Esophagus mucosa (tissue), 1 donor: ENCODE results near the gene USP32. TPM values are rescaled to one million over a fixed set of nuclear protein-coding genes. Genes with fewer than 3 reads are reported as not detected.
"Not testable (repeated sequence)": the region's sequence is repeated elsewhere in the genome, so short reads cannot be mapped to it uniquely, and the experiment has no call there.

Experiments
- ATAC-seq: fragments of 200-7000 bp; cut with Tn5 transposase; one replicate; pipeline ENCODE4 v1.9.1; 2020
- total RNA-seq: library from RNA; stranded (reverse); gene quantifications from one replicate; pipeline ENCODE4 v1.2.4, GENCODE V29; 2023
- donor health status: DM: yes; HTN: yes; CAD: no.

Gene USP32, protein sequence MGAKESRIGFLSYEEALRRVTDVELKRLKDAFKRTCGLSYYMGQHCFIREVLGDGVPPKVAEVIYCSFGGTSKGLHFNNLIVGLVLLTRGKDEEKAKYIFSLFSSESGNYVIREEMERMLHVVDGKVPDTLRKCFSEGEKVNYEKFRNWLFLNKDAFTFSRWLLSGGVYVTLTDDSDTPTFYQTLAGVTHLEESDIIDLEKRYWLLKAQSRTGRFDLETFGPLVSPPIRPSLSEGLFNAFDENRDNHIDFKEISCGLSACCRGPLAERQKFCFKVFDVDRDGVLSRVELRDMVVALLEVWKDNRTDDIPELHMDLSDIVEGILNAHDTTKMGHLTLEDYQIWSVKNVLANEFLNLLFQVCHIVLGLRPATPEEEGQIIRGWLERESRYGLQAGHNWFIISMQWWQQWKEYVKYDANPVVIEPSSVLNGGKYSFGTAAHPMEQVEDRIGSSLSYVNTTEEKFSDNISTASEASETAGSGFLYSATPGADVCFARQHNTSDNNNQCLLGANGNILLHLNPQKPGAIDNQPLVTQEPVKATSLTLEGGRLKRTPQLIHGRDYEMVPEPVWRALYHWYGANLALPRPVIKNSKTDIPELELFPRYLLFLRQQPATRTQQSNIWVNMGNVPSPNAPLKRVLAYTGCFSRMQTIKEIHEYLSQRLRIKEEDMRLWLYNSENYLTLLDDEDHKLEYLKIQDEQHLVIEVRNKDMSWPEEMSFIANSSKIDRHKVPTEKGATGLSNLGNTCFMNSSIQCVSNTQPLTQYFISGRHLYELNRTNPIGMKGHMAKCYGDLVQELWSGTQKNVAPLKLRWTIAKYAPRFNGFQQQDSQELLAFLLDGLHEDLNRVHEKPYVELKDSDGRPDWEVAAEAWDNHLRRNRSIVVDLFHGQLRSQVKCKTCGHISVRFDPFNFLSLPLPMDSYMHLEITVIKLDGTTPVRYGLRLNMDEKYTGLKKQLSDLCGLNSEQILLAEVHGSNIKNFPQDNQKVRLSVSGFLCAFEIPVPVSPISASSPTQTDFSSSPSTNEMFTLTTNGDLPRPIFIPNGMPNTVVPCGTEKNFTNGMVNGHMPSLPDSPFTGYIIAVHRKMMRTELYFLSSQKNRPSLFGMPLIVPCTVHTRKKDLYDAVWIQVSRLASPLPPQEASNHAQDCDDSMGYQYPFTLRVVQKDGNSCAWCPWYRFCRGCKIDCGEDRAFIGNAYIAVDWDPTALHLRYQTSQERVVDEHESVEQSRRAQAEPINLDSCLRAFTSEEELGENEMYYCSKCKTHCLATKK (N-terminal part only)
- total RNA-seq = 53.5 TPM

DNA sequence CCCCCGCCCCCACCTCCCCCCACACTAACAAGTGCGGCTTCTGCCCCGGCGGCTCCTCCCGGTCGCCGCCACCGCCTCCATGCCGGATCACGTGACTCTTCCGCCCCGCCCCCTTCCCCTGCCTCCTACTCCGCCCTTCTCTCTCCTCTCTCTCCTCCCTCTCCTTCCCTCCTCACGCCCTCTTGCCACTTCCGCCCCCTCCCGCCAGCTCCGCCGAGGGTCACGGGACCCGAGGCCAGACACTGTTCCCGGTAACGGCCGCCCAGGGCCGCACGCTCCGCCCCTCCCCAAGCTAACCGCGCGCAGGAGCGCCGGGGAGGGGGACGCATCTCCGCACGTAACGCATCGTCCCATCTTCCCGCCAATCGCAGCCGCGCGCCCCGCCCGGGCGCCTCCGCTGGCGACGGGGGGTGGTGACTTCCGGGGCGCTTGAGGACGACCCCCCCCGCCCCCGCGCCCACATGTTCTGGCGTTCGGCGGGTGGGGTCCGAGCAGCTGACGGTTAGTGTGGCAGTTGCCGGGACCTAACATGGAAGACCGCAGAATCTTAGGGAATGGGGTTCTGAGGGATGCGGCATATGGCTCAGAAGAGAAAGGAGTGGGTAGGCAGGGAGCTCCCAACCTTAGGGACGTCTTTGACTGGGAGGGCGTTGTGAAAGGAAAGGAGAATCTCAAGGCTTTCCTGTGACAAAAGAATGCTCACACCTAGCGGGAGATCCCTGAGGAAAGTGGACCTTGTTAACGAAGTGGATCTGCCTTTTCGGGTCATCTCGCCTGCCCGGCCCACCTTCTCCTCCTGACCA lies at the start of gene USP32:
TSS of gene USP32 (minus strand) at position 92 of the 803 bp plus-strand sequence. CDS start 194 bp downstream, outside the sequence.
- peak; percentile 95 for ATAC-seq

DNA sequence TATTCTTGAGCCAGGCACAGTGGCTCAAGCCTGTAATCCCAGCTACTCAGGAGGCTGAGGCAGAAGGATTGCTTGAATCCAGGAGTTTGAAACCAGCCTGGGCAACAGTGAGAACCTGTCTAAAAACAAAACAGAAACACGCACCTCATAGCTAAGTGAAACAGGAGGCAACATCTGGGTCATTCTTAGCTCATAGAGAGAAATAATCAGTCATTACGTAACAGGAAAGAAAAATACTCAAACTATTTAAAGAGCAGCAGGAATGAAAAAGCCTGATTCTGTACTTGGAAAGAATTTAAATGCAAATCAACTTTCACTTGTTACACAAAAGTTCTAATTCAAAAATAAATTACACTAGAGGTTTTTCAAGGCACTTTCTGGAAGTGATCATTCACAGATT lies 47.6 kb upstream of the USP32 start:
- ATAC-seq = no peak

DNA sequence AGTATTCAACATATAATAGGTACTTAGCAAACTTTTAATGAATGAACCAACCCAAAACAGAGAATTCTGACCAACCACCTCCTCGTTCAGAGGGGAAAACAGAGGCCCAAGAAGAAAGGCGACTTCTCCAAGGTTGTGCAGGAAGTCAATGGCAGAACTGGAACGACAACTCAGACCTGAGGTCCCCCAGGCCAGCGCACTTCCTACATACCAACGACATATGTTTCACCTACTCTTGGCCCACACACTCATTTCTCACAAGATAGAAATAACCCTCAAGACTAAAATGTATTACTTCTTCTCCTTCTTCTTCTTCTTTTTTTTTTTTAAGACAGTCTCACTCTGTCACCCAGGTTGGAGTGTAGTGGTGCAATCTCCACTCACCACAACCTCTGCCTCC lies 44.7 kb upstream of the USP32 start:
- no peak for ATAC-seq

DNA sequence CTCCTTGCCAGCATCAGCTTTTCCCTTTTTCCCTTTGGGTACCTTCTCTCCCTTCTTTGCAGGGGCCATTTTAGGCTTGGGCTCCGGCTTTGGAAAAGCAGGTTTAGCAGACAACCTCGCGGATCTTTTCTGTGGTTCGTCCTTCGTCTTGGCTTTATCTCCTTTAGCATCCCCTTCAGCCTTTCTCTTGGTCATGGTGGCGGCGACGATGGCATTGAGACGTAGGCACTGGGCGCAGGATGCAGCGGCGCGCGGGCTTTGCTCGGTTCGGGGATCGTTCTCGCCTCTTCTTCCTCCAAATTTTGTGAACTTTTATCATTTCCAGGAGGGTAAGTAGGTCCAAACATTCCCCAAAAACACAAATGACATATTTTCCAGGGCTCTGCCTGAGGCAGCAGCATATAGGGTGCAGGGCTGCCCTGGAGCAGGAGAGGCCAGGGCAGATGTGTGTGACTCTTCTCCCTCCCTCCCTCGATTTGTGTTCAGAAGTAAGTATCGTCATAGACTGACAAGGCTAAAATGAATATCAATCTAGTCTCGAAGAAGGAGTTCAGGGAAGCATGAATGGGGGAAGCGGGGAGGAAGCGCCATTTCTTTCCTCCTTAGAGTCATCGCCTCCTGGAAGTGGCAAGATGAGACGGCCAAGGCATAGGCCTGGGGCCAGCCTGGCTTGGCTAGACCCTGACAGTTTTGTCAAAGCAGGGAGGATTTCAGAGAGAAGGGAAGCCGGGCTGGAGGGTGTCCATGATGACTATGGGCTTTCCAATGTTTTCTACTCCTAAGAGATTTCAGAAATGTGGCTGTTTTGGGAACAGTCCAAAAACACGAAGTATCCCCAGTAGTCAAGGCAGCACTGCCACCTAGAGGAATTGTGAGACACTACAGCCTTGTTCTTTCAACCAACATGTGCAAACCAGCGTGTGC lies 43.6 kb upstream of the USP32 start:
- peak; percentile 92 for ATAC-seq

DNA sequence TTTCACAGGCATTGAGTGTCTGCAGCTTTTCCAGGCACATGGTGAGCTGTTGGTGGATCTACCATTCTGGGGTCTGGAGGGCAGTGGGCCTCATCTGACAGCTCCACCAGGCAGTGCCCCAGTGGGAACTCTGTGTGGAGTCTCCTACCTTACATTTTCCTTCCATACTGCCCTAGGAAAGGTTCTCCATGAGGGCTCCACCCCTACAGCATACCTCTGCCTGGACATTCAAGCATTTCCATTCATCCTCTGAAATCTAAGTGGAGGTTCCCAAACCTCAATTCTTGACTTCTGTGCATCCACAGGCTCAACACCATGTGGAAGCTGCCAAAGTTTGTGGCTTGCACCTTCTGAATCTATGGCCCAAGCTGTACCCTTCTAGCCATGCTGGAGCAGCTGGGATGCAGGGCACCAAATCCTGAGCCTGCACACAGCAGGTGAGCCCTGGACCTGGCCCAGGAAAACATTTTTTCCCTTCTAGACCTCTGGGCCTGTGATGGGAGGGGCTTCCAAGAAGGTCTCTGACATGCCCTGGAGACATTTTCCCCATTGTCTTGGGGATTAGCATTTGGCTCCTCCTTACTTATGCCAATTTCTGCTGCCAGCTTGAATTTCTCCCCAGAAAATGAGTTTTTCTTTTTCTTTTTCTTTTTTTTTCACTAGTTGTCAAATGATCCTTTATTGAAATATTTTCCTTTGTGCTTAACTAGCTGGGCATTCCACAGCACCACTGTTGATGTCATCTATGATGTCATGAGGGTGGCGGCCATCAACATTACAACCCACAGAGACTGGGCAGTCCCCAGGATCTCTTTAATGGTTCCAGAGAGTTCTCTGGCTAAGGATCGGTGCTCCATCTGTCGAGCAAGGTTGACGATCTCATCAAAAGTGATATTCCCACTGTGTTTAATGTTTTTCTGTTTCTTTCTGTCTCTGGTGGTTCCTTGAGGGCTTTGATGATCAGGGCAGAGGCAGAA lies 41.4 kb upstream of the USP32 start:
- not testable (repeated sequence) for ATAC-seq

DNA sequence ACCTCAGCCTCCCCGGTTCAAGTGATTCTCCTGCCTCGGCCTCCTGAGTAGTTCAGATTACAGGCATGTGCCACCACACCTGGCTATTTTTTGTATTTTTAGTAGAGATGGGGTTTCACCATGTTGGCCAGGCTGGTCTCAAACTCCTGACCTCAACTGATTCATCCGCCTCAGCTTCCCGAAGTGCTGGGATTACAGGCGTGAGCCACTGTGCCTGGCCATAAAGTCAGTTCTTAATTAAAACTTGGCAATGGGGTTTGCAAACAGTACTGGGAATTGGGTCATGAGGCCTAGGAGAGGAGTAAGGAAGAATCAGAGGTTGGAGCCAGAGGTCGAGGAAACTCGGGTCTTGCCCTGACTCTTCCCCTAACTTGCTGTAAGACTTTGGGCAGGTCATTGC lies 38.6 kb upstream of the USP32 start:
- ATAC-seq = not testable (repeated sequence)

DNA sequence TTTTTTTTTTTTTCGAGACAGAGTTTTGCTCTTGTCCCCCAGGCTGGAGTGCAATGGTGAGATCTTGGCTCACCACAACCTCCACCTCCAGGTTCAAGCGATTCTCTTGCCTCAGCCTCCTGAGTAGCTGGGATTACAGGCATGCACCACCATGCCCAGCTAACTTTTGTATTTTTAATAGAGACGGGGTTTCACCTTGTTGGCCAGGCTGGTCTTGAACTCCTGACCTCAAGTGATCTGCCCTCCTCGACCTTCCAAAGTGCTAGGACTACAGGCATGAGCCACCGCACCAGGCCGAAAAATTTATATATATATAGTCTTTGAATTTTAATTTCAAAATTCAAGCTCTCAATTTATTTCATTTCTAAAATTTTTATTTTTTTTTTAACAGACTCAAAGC lies 36.6 kb upstream of the USP32 start:
- not testable (repeated sequence) for ATAC-seq

DNA sequence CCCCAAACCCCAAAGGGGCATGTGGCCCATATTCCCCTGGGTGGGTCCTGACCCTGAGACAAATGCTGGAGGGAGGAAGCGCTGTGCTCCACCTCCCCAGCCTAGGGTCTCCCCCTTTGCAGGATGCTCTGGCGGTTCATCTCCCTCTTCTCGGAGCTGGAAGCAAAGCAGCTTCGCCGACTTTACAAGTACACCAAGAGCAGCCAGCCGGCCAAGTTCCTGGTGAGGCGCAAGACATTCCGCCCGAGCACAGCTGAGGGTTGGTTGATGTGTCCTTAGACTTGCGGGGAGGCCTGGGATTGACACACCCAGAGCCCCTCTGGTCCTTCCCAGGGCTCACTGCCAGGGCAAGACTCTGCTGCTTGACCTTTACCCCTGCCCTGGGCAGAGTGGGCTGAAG lies 34.7 kb upstream of the USP32 start:
- ATAC-seq = no peak

DNA sequence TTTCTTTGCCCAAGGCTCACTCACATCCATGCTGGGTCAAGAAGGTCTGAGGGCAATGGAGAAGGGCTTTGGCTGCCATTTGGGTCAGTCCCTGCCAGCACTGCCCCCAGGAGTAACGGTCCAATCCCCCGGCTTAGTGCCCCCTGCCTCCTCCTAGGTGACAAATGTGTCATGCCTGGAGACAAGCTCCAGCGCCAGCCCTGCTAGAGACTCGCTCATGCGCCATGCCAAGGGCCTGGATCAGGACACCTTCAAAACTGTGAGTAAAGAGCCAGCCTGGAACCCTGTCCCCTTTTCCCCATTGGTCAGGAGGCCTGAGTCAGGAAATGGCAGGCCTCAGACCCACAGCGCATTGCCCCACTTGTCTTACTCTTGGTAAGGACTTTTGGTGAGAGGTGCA lies 33.7 kb upstream of the USP32 start:
- ATAC-seq = no peak

DNA sequence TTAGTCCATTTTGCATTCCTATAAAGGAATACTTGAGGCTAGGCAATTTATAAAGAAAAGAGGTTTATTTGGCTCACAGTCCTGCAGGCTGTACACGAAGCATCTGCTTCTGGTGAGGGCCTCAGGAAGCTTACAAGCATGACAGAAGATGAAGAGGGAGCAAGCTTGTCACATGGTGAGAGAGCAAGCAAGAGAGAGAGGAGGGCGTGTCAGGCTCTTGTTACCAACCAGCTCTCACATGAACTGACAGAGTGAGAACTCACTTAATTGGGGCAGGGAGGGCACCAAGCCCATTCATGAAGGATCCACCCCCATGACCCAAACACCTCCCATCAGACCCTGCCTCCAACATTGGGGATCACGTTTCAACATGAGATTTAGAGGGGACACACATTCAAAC lies 31.9 kb upstream of the USP32 start:
- ATAC-seq = no peak

DNA sequence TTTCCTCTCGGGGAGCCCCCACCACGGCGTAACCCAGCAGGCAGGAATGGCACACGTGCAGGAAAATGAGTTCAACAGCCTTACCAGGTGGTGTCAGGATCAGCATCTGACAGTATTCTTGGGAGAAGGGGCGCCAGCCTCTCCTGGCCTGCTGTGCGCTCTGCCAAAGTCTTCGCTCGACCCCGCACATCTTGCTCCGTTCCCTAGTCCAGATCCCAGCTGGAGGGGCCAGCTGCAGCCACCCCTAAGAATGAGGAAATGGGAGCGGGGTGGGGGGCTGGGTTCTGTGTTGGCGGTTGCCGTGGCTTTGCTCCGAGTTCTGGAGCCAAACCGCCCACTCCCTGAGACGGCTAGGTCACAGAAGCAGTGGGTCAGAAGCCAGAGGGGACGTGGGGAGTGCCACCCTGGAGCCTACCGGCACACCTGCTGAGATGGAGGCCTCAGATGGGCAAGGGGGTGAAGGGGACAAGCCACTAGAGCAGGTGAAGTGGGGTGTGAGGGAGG lies 30.3 kb upstream of the USP32 start, which contains the start of gene CHCT1:
TSS of gene CHCT1 (plus strand) at position 328 of the 504 bp plus-strand sequence. CDS start at position 432, 104 bp downstream.
- no peak for ATAC-seq

DNA sequence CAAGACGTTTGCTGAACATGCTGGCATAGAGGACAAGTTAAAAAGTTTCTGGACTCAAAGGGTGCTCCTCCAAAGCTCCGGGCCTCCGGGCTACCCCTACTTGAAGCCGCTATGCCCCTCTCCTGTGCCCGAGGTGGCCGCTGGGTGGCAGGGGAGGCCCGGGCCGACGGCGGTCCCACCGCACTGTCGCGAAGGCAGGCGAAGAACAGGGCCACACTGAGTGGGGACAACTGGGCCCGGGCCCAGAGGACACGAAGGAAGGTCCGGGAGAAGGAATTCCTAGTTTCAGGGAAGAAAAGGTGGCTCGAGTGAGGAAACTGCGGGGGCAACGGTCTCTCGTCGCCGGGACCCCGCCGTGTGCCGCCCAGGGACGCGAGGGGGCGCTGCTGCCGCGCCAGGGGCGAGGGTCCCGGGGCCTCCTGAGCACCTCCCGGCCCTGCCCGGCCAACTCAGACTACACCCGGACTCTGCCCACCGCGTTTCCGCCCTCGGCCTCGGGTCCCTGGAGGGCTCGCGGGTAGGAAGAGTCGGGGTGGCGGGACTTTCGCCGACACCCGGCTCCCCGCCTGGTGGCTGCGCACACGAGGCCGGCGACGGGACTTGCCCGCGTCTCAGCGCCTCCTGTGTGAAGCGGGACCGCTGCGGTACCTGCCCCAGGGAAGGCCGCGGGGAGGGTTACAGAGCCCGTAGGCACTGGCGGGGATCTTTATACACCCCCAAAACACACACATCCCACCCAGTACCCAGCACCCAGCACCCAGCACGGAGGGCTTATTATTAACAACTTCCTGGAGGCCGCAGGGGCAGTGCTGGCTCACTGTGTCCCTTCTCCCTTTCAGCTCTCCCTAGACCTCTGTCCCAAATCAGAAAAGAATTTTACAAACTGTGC lies 29.6 kb upstream of the USP32 start:
- peak; percentile 88 for ATAC-seq

DNA sequence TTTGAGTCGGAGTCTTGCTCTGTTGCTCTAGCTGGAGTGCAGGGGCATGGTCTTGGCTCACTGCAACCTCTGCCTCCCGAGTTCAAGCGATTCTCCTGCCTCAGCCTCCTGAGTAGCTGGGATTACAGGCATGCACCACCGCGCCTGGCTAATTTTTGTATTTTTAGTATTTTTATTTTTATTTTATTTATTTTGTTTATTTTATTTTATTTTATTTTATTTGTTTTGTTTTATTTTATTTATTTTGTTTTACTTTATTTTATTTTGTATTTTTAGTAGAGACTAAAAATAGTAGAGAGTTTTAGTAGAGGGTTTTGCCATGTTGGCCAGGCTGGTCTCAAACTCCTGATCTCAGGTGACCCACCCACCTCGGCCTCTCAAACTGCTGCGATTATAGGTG lies 27.9 kb upstream of the USP32 start:
- not testable (repeated sequence) for ATAC-seq

DNA sequence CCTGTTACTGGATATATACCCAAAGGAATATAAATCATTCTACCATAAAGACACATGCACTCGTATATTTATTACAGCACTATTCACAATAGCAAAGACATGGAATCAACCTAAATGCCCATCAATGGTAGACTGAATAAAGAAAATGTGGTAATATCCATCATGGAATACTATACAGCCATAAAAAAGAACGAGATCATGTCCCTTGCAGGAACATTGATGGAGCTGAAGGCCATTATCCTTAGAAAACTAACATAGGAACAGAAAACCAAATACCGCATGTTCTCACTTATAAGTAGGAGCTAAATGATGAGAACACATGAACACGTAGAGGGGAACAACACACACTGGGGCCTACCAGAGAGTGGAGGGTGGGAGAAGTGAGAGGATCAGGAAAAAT lies 27.1 kb upstream of the USP32 start:
- ATAC-seq = not testable (repeated sequence)

DNA sequence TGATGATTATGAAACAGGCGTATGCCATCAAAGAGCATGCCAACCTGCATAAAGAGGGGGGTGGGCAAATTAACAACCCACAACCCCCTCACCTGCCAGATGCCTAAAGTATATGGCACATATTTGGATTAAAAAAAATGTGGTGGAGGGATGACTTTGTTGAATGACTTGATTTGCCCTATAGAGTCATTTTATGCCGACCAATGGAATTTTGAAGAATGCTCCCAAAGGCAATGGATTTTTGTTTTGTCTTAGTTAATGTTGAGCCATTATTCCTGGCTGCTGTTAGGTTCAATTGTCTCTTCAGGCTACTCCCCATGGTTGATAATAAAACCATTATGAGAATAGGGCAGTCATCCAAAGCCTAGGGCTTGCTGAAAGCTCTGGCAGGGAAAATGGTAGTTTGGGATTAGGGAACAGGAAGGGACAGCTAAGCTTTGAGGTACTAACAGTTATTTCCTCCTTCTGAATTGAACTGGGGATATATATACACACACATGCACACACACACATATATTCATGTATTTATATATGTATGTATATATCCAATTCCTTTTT lies 24.5 kb upstream of the USP32 start:
- peak; percentile 45 for ATAC-seq

DNA sequence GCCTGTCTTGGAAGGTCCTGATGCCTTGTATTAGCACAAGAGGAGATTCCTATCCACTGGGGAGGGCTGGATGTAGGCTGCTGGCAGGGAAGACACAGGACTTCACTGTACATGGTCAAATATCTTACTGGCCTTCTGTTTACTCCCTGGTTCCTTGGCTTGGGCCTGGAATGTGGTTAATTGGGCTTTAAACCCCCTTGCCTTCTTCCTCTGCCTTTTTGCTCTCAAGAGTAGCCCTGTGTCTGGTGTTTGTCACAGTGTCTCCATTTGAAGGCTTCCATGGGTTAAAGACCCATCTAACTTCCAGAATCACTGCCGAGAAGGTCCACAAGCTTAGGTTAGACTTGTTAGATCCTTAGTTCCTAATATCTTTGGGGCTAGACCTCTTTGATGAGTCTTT lies 23.2 kb upstream of the USP32 start:
- no peak for ATAC-seq

DNA sequence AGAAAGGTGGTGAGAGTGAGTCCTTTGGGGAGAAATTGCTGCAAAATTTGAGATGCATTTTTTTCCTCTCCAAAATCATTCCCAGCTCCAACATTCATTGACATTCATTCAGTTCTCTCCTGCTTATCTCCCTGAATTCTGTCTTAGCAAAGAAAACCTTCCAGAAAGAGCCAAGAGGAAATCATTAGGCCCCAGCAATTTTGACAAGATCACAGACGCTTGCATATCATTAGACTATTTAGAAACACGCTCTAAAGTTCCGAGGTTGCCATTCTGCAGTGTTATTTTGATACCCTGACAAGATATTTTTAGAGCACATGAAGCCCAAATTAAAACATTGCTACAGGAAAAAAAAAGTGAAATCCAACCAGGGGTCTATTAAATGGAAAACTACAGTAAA lies 20.8 kb upstream of the USP32 start:
- no peak for ATAC-seq

DNA sequence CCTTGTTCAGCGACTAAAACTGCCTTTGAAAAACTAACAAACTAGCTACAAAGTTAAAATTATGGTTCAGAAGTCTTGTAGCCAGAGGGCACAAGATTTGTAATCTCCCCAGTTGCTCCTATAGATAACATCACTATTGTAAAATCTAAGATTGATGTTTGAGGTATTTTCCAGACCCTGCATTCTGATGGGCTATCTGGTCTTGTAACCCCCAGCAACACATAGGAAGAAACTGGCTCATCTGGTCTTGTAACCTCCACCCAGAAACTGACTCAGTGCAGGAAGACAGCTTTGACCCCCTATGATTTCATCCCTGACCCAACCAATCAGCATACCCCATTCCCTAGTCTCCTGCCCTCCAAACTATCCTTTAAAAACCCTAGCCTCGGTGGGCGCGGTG lies 18.1 kb upstream of the USP32 start:
- ATAC-seq = no peak
